Islet of Langerhans (tissue), 1 donor: ENCODE results near the gene CUL9.

ENCODE experiments used
- FAIRE-seq: peaks from one replicate; lab custom pipeline; 2011; peaks lifted over from hg19 to GRCh38; lab: Jason Lieb, UNC

CUL9 gene

GRCh38 chr6:43257367-43258145 lies 75.6 kb downstream of the CUL9 start:
- FAIRE-seq: no peak

- FAIRE-seq: no peak
Observed at GRCh38 chr6:43258180-43258579, 76.2 kb downstream of the CUL9 start.

GRCh38 chr6:43258807-43259686 lies 77.1 kb downstream of the CUL9 start:
- no peak for FAIRE-seq

GRCh38 chr6:43260791-43261190 lies 78.8 kb downstream of the CUL9 start:
- FAIRE-seq: no peak

GRCh38 chr6:43261198-43261597 lies 79.2 kb downstream of the CUL9 start:
- no peak for FAIRE-seq

GRCh38 chr6:43262000-43262779 lies 80.2 kb downstream of the CUL9 start:
- no peak for FAIRE-seq

- no peak for FAIRE-seq
Observed at GRCh38 chr6:43262780-43263313, 80.9 kb downstream of the CUL9 start.

- no peak for FAIRE-seq
Observed at GRCh38 chr6:43263314-43264178, 81.5 kb downstream of the CUL9 start.

GRCh38 chr6:43264599-43265145 lies 82.7 kb downstream of the CUL9 start:
- FAIRE-seq: no peak

GRCh38 chr6:43265564-43265963 lies 83.6 kb downstream of the CUL9 start:
- FAIRE-seq: no peak

GRCh38 chr6:43267619-43268354 lies 85.8 kb downstream of the CUL9 start:
- no peak for FAIRE-seq

GRCh38 chr6:43268355-43268700 lies 86.3 kb downstream of the CUL9 start:
- no peak for FAIRE-seq

- FAIRE-seq: no peak
Observed at GRCh38 chr6:43268782-43269272, 86.8 kb downstream of the CUL9 start.

- no peak for FAIRE-seq
Observed at GRCh38 chr6:43269273-43270007, 87.4 kb downstream of the CUL9 start.

GRCh38 chr6:43271103-43271815 lies 89.3 kb downstream of the CUL9 start:
- no peak for FAIRE-seq

GRCh38 chr6:43271944-43272343 lies 89.9 kb downstream of the CUL9 start:
- FAIRE-seq: no peak

GRCh38 chr6:43273707-43274106 lies 91.7 kb downstream of the CUL9 start:
- no peak for FAIRE-seq
